Smooth muscle cell (in vitro differentiated cells): ENCODE data around the gene MR1. TPM values are rescaled to one million over a fixed set of nuclear protein-coding genes. Genes with fewer than 3 reads are reported as not detected.

Source experiments
- DNase-seq: peaks from one replicate; lab custom pipeline; 2025; ENCODE audit not compliant: unreplicated experiment; lab: John Stamatoyannopoulos, UW
- H2AFZ ChIP-seq: fragments of 200-600 bp; sonication (generic); 2 replicates; pipeline ENCODE4 v1.6.0; 2016; ENCODE audit warnings: antibody characterized with exemption, low read depth, mild to moderate bottlenecking
- H3F3A ChIP-seq: fragments of 200-600 bp; sonication (generic); 2 replicates; pipeline ENCODE4 v1.6.0; 2017; ENCODE audit warnings: antibody characterized with exemption, low read depth
- H3K27ac ChIP-seq: fragments of 200-600 bp; sonication (generic); 2 replicates; pipeline ENCODE4 v1.5.1; 2016; ENCODE audit warnings: low read depth, mild to moderate bottlenecking
- H3K27me3 ChIP-seq: fragments of 200-600 bp; sonication (generic); 2 replicates; pipeline ENCODE4 v1.6.1; 2016; ENCODE audit warnings: low read depth, mild to moderate bottlenecking
- H3K36me3 ChIP-seq: fragments of 200-600 bp; sonication (generic); 2 replicates; pipeline ENCODE4 v1.5.1; 2016; ENCODE audit warnings: low read depth
- H3K4me1 ChIP-seq: fragments of 200-600 bp; sonication (generic); 2 replicates; pipeline ENCODE4 v1.5.1; 2016; ENCODE audit warnings: low read depth
- H3K4me2 ChIP-seq: fragments of 200-600 bp; sonication (generic); 2 replicates; pipeline ENCODE4 v1.6.0; 2016; ENCODE audit warnings: mild to moderate bottlenecking
- H3K4me3 ChIP-seq: fragments of 200-600 bp; sonication (generic); 2 replicates; pipeline ENCODE4 v1.5.1; 2016; ENCODE audit warnings: mild to moderate bottlenecking
- H3K79me2 ChIP-seq: fragments of 200-600 bp; sonication (generic); 2 replicates; pipeline ENCODE4 v1.6.0; 2016; ENCODE audit warnings: low read depth, mild to moderate bottlenecking
- H3K9ac ChIP-seq: fragments of 200-600 bp; sonication (generic); 2 replicates; pipeline ENCODE4 v1.6.0; 2016; ENCODE audit warnings: low read depth
- H3K9me3 ChIP-seq: fragments of 200-600 bp; sonication (generic); replicated peaks from 2 replicates; pipeline ENCODE4 v1.5.1; 2016; ENCODE audit warnings: low read depth
- H4K20me1 ChIP-seq: fragments of 200-600 bp; sonication (generic); 2 replicates; pipeline ENCODE4 v1.6.0; 2016; ENCODE audit warnings: low read depth
- CTCF ChIP-seq: fragments of 200-600 bp; sonication (generic); IDR thresholded peaks from 2 replicates; pipeline ENCODE4 v1.5.1; 2017; ENCODE audit warnings: borderline replicate concordance, mild to moderate bottlenecking, antibody characterized with exemption; ENCODE audit not compliant: insufficient read depth, poor library complexity, severe bottlenecking
- WGBS: methylation state at CpG from one replicate; pipeline ENCODE4 v1.1.7; 2016; ENCODE audit warnings: low lambda C conversion rate; 5-methylcytosine and 5-hydroxymethylcytosine counted together
- polyA plus RNA-seq: library from polyadenylated mRNA; unstranded; fragments of >200 nt; fragmentation: Nextera tagmentation; extraction: Ambion mirVana; gene quantifications from 2 replicates; pipeline ENCODE4 v1.2.1, GENCODE V29; 2016
- total RNA-seq: library from RNA; depleted of rRNA; stranded (reverse); fragments of >200 nt; gene quantifications from 2 replicates; pipeline ENCODE4 v1.2.3, GENCODE V29; 2014

Gene MR1
- total and polyA plus RNA-seq, 2 experiments from 2014 or later = 0.26 to 2.1 TPM

DNA sequence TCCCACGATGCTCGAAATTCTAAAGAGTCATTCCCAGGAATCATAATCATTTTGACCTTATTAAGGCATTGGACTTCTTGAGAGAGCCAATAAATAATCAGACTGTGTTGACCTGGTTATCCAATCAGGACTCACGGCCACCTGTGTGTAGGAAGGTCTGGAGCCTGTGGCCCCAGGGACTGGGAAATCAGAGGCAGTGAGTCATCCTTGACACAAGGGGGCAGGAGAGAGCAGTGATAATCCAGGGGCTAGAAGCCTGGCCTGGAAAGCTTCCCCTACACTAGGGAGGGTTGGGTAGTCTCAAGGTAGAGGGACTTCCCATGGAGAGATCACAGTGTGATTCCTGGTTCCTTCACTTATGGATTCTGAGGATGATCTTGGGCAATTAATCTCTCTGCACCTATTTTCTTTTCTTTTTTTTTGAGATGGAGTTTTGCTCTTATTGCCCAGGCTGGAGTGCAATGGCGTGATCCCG, 4.7 kb downstream of the MR1 start:
- Histone ChIP-seq H3K4me3 (no peak overlapping the region), H3F3A (no peaks in the 10 kb centered on the region), H3K9me3 (no peaks in the 10 kb centered on the region), H3K27me3 (no peaks in the 10 kb centered on the region), H3K9ac (no peak overlapping the region), H3K4me1 (no peaks in the 10 kb centered on the region), H4K20me1 (no peaks in the 10 kb centered on the region), H3K79me2 (no peaks in the 10 kb centered on the region), H3K4me2 (no peak overlapping the region), H2AFZ (no peak overlapping the region), H3K27ac (no peak overlapping the region), H3K36me3 (no peaks in the 10 kb centered on the region)
- WGBS = 78% methylated on average over 5 of the region's 5 CpGs
- DNase-seq = no peak
- peak; percentile 66 for TF ChIP-seq CTCF

GRCh38 chr1:181040284-181040865, 6.6 kb downstream of the MR1 start:
- DNase-seq = no peak
- H3K9me3 ChIP-seq = no peaks in the 10 kb centered on the region
- no peak overlapping the region for H3K4me3 ChIP-seq
- 83% methylated on average over 3 of the region's 3 CpGs for WGBS
- no peaks in the 10 kb centered on the region for H3K36me3 ChIP-seq
- H3K27me3 ChIP-seq = no peaks in the 10 kb centered on the region
- no peak overlapping the region for H3K4me2 ChIP-seq
- no peak overlapping the region for H3K27ac ChIP-seq
- no peaks in the 10 kb centered on the region for H3K4me1 ChIP-seq
- H3K9ac ChIP-seq = no peak overlapping the region
- no peaks in the 10 kb centered on the region for H4K20me1 ChIP-seq
- no peaks in the 10 kb centered on the region for H3F3A ChIP-seq
- H3K79me2 ChIP-seq = no peaks in the 10 kb centered on the region
- TF ChIP-seq CTCF = no peak
- no peak overlapping the region for H2AFZ ChIP-seq

GRCh38 chr1:181043025-181043888, 9.5 kb downstream of the MR1 start:
- Histone ChIP-seq H3K4me3 (no peak overlapping the region), H3K27ac (no peak overlapping the region), H3K79me2 (no peaks in the 10 kb centered on the region), H3K4me1 (no peaks in the 10 kb centered on the region), H3K9ac (no peak overlapping the region), H3K27me3 (no peaks in the 10 kb centered on the region), H4K20me1 (no peaks in the 10 kb centered on the region), H3K9me3 (no peaks in the 10 kb centered on the region), H2AFZ (no peak overlapping the region), H3K36me3 (no peaks in the 10 kb centered on the region), H3K4me2 (no peak overlapping the region), H3F3A (no peaks in the 10 kb centered on the region)
- DNase-seq = no peak
- TF ChIP-seq CTCF = no peak
- 59% methylated on average over 5 of the region's 5 CpGs for WGBS
